Smooth muscle cell of the coronary artery (primary cell): ENCODE results near the gene CDK11A. TPM values are rescaled to one million over a fixed set of nuclear protein-coding genes. Genes with fewer than 3 reads are reported as not detected.

Experiments used
- total RNA-seq: library from RNA; depleted of rRNA; stranded (reverse); fragments of >200 nt; gene quantifications from 2 replicates; pipeline ENCODE4 v1.2.3, GENCODE V29; 2014; ENCODE audit warnings: low replicate concordance

The CDK11A gene
- 7.7 and 11.8 TPM in 2 replicates for total RNA-seq

GRCh38 chr1:1724035-1724864 is at the start of gene CDK11A:
TSS of gene CDK11A (minus strand) at chr1:1724357. CDS start at chr1:1722818, 1,539 bp downstream.

GRCh38 chr1:1692714-1693647 is 31.2 kb downstream of the CDK11A start, which contains the start of gene SLC35E2B:
TSS of gene SLC35E2B (minus strand) at chr1:1692795. CDS start at chr1:1676699, 16,096 bp downstream.

GRCh38 chr1:1658583-1659549 is 65.3 kb downstream of the CDK11A start, which contains the start of gene CDK11B:
TSS of gene CDK11B (minus strand) at chr1:1659004. CDS start at chr1:1657485, 1,519 bp downstream.

Other genes with a start within 250 kb of the CDK11A start
- gene ATAD3A, start 212.2 kb downstream of the CDK11A start, total RNA-seq = 20.5 and 40.8 TPM in 2 replicates
- 1.6 and 5.6 TPM in 2 replicates for gene TMEM240, start 183.7 kb downstream of the CDK11A start, total RNA-seq
- 24.2 and 47.0 TPM in 2 replicates for gene SSU72, start 149.5 kb downstream of the CDK11A start, total RNA-seq
- 0.45 and 0.82 TPM in 2 replicates for gene FNDC10, start 124.2 kb downstream of the CDK11A start, total RNA-seq
- 60.0 and 184 TPM in 2 replicates for gene MIB2, start 108.9 kb downstream of the CDK11A start, total RNA-seq
- gene MMP23B, start 92.2 kb downstream of the CDK11A start, total RNA-seq = 2.1 and 4.7 TPM in 2 replicates
- gene CDK11B, start 65.4 kb downstream of the CDK11A start, total RNA-seq = 8.8 and 9.0 TPM in 2 replicates
- gene SLC35E2B, start 31.6 kb downstream of the CDK11A start, total RNA-seq = 19.3 and 24.9 TPM in 2 replicates
- gene NADK, start 54.1 kb upstream of the CDK11A start, total RNA-seq = 30.6 and 32.3 TPM in 2 replicates
- gene GNB1, start 166.7 kb upstream of the CDK11A start, total RNA-seq = 80.9 and 92.6 TPM in 2 replicates
- 0.12 and 0.30 TPM in 2 replicates for gene CALML6, start 190.9 kb upstream of the CDK11A start, total RNA-seq
- gene TMEM52, start 194.9 kb upstream of the CDK11A start, total RNA-seq = not detected in 2 replicates